Tibial nerve (tissue), 3 donors: ENCODE measurements around the gene UBASH3B.

Experiments
- CTCF ChIP-seq, 5 experiments: fragments of 200-600 bp in 3 of 5; fragments of 450-650 bp in 2 of 5; sonication (generic) in 3 of 5; IDR thresholded peaks; one replicate each; pipeline ENCODE4 v1.5.1; 2016 to 2019; ENCODE audit warnings: antibody characterized with exemption in 5 of 5, mild to moderate bottlenecking in 3 of 5, moderate library complexity in 2 of 5
- POLR2A ChIP-seq, 2 donors: fragments of 450-650 bp; IDR thresholded peaks; one replicate each; pipeline ENCODE4 v1.6.1; 2017; ENCODE audit warnings: antibody characterized with exemption in 2 of 2, mild to moderate bottlenecking in 2 of 2, moderate library complexity in 2 of 2

GRCh38 chr11:122706291-122707088 is 51.0 kb downstream of the UBASH3B start:
- TF ChIP-seq CTCF (IDR thresholded peaks at IDR 0.05) (no peak), POLR2A (IDR thresholded peaks at IDR 0.05) (no peak)
